ENCODE data around the gene PTGS1. TPM values are rescaled to one million over a fixed set of nuclear protein-coding genes. Genes with fewer than 3 reads are reported as not detected.

Gene PTGS1
- 11.4 and 31.2 TPM in 2 replicates for total RNA-seq

GRCh38 chr9:122370869-122371755, at the start of gene PTGS1:
Gene PTGS1 (plus strand): TSS chr9:122371024. CDS start chr9:122371085, 61 bp downstream.

Other genes with a start within 250 kb of the PTGS1 start
- 41.7 and 44.6 TPM in 2 replicates for gene NDUFA8, start 211.2 kb upstream of the PTGS1 start, total RNA-seq
- 0.33 TPM in 1 of 2 replicates, not detected in the other for gene MORN5, start 211.1 kb upstream of the PTGS1 start, total RNA-seq
- under 0.01 TPM in 1 of 2 replicates, not detected in the other for gene LHX6, start 142.1 kb upstream of the PTGS1 start, total RNA-seq
- gene RBM18, start 106.2 kb upstream of the PTGS1 start, total RNA-seq = 8.2 and 9.1 TPM in 2 replicates
- 33.0 and 50.4 TPM in 2 replicates for gene MRRF, start 106.1 kb upstream of the PTGS1 start, total RNA-seq
- not detected in 2 replicates for gene OR1J1, start 106.9 kb downstream of the PTGS1 start, total RNA-seq
- not detected in 2 replicates for gene OR1J2, start 139.8 kb downstream of the PTGS1 start, total RNA-seq
- not detected in 2 replicates for gene OR1J4, start 148.1 kb downstream of the PTGS1 start, total RNA-seq
- gene OR1N1, start 156.3 kb downstream of the PTGS1 start, total RNA-seq = not detected in 2 replicates
- gene OR1N2, start 182.1 kb downstream of the PTGS1 start, total RNA-seq = 0.50 TPM in 1 of 2 replicates, not detected in the other
- gene OR1L8, start 212.4 kb downstream of the PTGS1 start, total RNA-seq = not detected in 2 replicates
- gene OR1Q1, start 243.7 kb downstream of the PTGS1 start, total RNA-seq = not detected in 2 replicates